GM03348 (cell line): ENCODE data around the gene RGS8.

Experiments
- DNase-seq: peaks from one replicate; pipeline ENCODE4 v3.0.0; 2012; ENCODE audit warnings: low spot score

Gene RGS8

GRCh38 chr1:182637769-182638168 lies 46.6 kb downstream of the RGS8 start:
- no peak for DNase-seq

GRCh38 chr1:182635871-182636270 lies 48.5 kb downstream of the RGS8 start:
- DNase-seq: no peak
